HepG2 (cell line): ENCODE measurements around the gene RRBP1. TPM values are rescaled to one million over a fixed set of nuclear protein-coding genes. Genes with fewer than 3 reads are reported as not detected.

Experiments
- ATAC-seq: fragments of 200-7000 bp; cut with Tn5 transposase; 3 replicates; pipeline ENCODE4 v1.9.1; 2020; ENCODE audit warnings: mild to moderate bottlenecking, moderate library complexity
- BruUV-seq: library from RNA; stranded (reverse); fragments of 400-500 nt; replicated peaks from 2 replicates; lab custom pipeline; 2021; lab: Mats Ljungman, UMichigan
- CTCF ChIA-PET: fragments of 300-600 bp; formaldehyde crosslinking; extraction: SDS; loops from one replicate; lab custom pipeline; 2021; ENCODE audit warnings: low total read pairs, inconsistent platforms, low intra/inter-chr PET ratio; lab: Yijun Ruan, JAX
- POLR2A ChIA-PET: fragments of 350-600 bp; sonication (Branson Sonifier 250); formaldehyde crosslinking; loops from one replicate; lab custom pipeline; 2020; ENCODE audit warnings: antibody characterized with exemption, inconsistent platforms; lab: Yijun Ruan, JAX
- DNase-seq: peaks from one replicate; pipeline ENCODE4 v3.0.0-alpha.2; 2015; ENCODE audit warnings: low spot score
- FAIRE-seq: peaks from 3 replicates; lab custom pipeline; 2011; peaks lifted over from hg19 to GRCh38; lab: Jason Lieb, UNC
- H2AFZ ChIP-seq: one replicate; pipeline ENCODE4 v1.6.1; 2011; ENCODE audit warnings: low read length, inconsistent platforms
- H3K27ac ChIP-seq: fragments of 300-600 bp; 3 replicates; pipeline ENCODE4 v1.8.0; 2011; ENCODE audit warnings: mixed run types, mild to moderate bottlenecking, mixed read lengths, low read length, inconsistent platforms; ENCODE audit not compliant: insufficient read depth; ENCODE audit errors: extremely low read length
- H3K27me3 ChIP-seq, 2 experiments: fragments of 200-600 bp in 1 of 2; 2 replicates in 1 of 2; 3 replicates in 1 of 2; pipeline versions ENCODE4 v1.6.0 to v1.8.0; 2011; ENCODE audit warnings: low read length in 2 of 2, mild to moderate bottlenecking in 2 of 2, moderate library complexity in 2 of 2, inconsistent platforms in 1 of 2; ENCODE audit not compliant: insufficient read depth in 2 of 2, control insufficient read depth in 1 of 2
- H3K36me3 ChIP-seq, 2 experiments: fragments of 200-600 bp in 1 of 2; replicated peaks in 1 of 2; 2 replicates in 1 of 2; 3 replicates in 1 of 2; pipeline versions ENCODE4 v1.5.1 to v1.8.0; 2011; ENCODE audit warnings: low read length in 2 of 2, inconsistent platforms in 1 of 2; ENCODE audit not compliant: insufficient read depth in 2 of 2, control insufficient read depth in 1 of 2
- H3K4me1 ChIP-seq: 2 replicates; pipeline ENCODE4 v1.5.1; 2012; ENCODE audit warnings: low read length, inconsistent platforms; ENCODE audit not compliant: insufficient read depth
- H3K4me2 ChIP-seq: 2 replicates; pipeline ENCODE4 v1.6.0; 2011; ENCODE audit warnings: low read depth, low read length, inconsistent platforms
- H3K4me3 ChIP-seq, 3 experiments: fragments of 200-600 bp in 1 of 3; sonication (generic), shearing (Covaris generic) in 1 of 3; replicated peaks in 1 of 3; 2 replicates each; pipeline ENCODE4 v1.5.1; 2011 to 2016; ENCODE audit warnings: low read length in 3 of 3, inconsistent platforms in 2 of 3, low read depth in 2 of 3, mild to moderate bottlenecking in 2 of 3, control low read depth in 1 of 3, mixed read lengths in 1 of 3; ENCODE audit not compliant: insufficient read depth in 1 of 3
- H3K79me2 ChIP-seq: one replicate; pipeline ENCODE4 v1.6.1; 2011; ENCODE audit warnings: low read length, inconsistent platforms; ENCODE audit not compliant: insufficient read depth
- H3K9ac ChIP-seq: 2 replicates; pipeline ENCODE4 v1.6.0; 2011; ENCODE audit warnings: mild to moderate bottlenecking, low read depth, low read length, inconsistent platforms; ENCODE audit not compliant: insufficient read depth
- H3K9me3 ChIP-seq: 2 replicates; pipeline ENCODE4 v1.5.1; 2012; ENCODE audit warnings: mild to moderate bottlenecking, low read length
- H4K20me1 ChIP-seq: 2 replicates; pipeline ENCODE4 v1.6.0; 2011; ENCODE audit warnings: inconsistent platforms, mild to moderate bottlenecking, low read length, moderate library complexity; ENCODE audit not compliant: insufficient read depth
- ATF1 ChIP-seq: IDR thresholded peaks from 2 replicates; pipeline ENCODE4 v1.6.1; 2016; ENCODE audit warnings: mild to moderate bottlenecking, control low read depth
- CBX1 ChIP-seq: IDR thresholded peaks from one replicate; pipeline ENCODE4 v1.6.1; 2016; ENCODE audit warnings: antibody characterized with exemption, low read depth
- CREM ChIP-seq, 2 experiments: sonication (generic) in 1 of 2; formaldehyde crosslinking in 1 of 2; IDR thresholded peaks; 2 replicates each; pipeline versions ENCODE4 v1.4.0 to v1.6.1; 2016 to 2020; ENCODE audit warnings: antibody characterized with exemption in 1 of 2, mild to moderate bottlenecking in 1 of 2, missing genetic modification reagents in 1 of 2
- HNRNPUL1 ChIP-seq: fragments of 200-400 bp; formaldehyde crosslinking; IDR thresholded peaks from 2 replicates; pipeline ENCODE4 v1.6.1; 2017; ENCODE audit warnings: low read depth, mild to moderate bottlenecking, low read length, moderate library complexity
- HOXD1 ChIP-seq: sonication (generic); formaldehyde crosslinking; IDR thresholded peaks from 2 replicates; pipeline ENCODE4 v1.5.0; 2020; ENCODE audit warnings: missing genetic modification reagents
- KMT2A ChIP-seq: sonication (generic); formaldehyde crosslinking; IDR thresholded peaks from 2 replicates; pipeline ENCODE4 v1.4.0; 2020; ENCODE audit warnings: missing genetic modification reagents
- MIER2 ChIP-seq: IDR thresholded peaks from 2 replicates; pipeline ENCODE4 v1.6.1; 2016; ENCODE audit warnings: missing biosample characterization, missing genetic modification reagents
- POLR2A ChIP-seq, 2 experiments: IDR thresholded peaks; 2 replicates each; pipeline ENCODE4 v1.6.1; 2011; ENCODE audit warnings: low read depth in 2 of 2, low read length in 2 of 2, mild to moderate bottlenecking in 1 of 2, moderate library complexity in 1 of 2; ENCODE audit not compliant: insufficient read depth in 1 of 2
- POLR2AphosphoS5 ChIP-seq: IDR thresholded peaks from 2 replicates; pipeline ENCODE4 v1.6.1; 2012; ENCODE audit warnings: low read depth, low read length
- RBFOX2 ChIP-seq: fragments of 200-400 bp; formaldehyde crosslinking; IDR thresholded peaks from 2 replicates; pipeline ENCODE4 v1.6.1; 2017; ENCODE audit warnings: low read depth, mild to moderate bottlenecking, low read length
- RBM22 ChIP-seq: fragments of 200-400 bp; formaldehyde crosslinking; optimal IDR thresholded peaks from 2 replicates; pipeline ENCODE3; 2017; ENCODE audit warnings: mild to moderate bottlenecking, low read length, moderate library complexity
- RFX3 ChIP-seq: IDR thresholded peaks from 2 replicates; pipeline ENCODE4 v1.6.1; 2016; ENCODE audit warnings: missing biosample characterization, missing genetic modification reagents
- SMYD3 ChIP-seq: sonication (generic); formaldehyde crosslinking; IDR thresholded peaks from 2 replicates; pipeline ENCODE4 v1.8.1; 2023; ENCODE audit warnings: mild to moderate bottlenecking, missing genetic modification reagents
- ZFP90 ChIP-seq: sonication (generic); formaldehyde crosslinking; IDR thresholded peaks from 2 replicates; pipeline ENCODE4 v1.8.0; 2022; ENCODE audit warnings: missing genetic modification reagents, mild to moderate bottlenecking, inconsistent platforms, borderline replicate concordance
- ZNF17 ChIP-seq: sonication (generic); formaldehyde crosslinking; IDR thresholded peaks from 2 replicates; pipeline ENCODE4 v1.5.0; 2020; ENCODE audit warnings: mild to moderate bottlenecking, missing genetic modification reagents
- ZNF354B ChIP-seq: sonication (generic); formaldehyde crosslinking; IDR thresholded peaks from 2 replicates; pipeline ENCODE4 v1.8.0; 2022; ENCODE audit warnings: mild to moderate bottlenecking, missing genetic modification reagents
- ZNF768 ChIP-seq: sonication (generic); formaldehyde crosslinking; IDR thresholded peaks from 2 replicates; pipeline ENCODE4 v1.4.0; 2020; ENCODE audit warnings: missing genetic modification reagents
- WGBS: methylation state at CpG from one replicate; pipeline ENCODE4 v1.1.6; 2017; ENCODE audit warnings: low lambda C conversion rate; 5-methylcytosine and 5-hydroxymethylcytosine counted together
- in situ Hi-C: cut with HindIII; loops from 2 replicates; pipeline ENCODE4 v1.10.0; 2017; ENCODE audit warnings: low pct_unique_long_range_greater_than_20kb; ENCODE audit not compliant: extremely low pct_ligation_motif_present
- intact Hi-C: fragments of 100-400 bp; cut with micrococcal nuclease; formaldehyde crosslinking; loops from one replicate; pipeline ENCODE4 v1.10.0; 2022; ENCODE audit not compliant: unreplicated experiment
- polyA plus RNA-seq, 8 experiments: library from polyadenylated mRNA; depleted of rRNA in 3 of 8; stranded (reverse) in 7 of 8; unstranded in 1 of 8; fragments of >200 nt; fragmentation: Illumina TruSeq in 4 of 8; extraction: Trizol in 4 of 8; gene quantifications; 2 replicates each; pipeline versions ENCODE4 v1.2.1 to v1.2.3, GENCODE V29; 2011 to 2016; ENCODE audit warnings: low read depth in 4 of 8, missing spikeins in 1 of 8, mixed read lengths in 1 of 8; ENCODE audit not compliant: insufficient read depth in 1 of 8
- total RNA-seq, 5 experiments: library from RNA; depleted of rRNA; stranded (reverse); fragments of >200 nt; fragmentation: Illumina TruSeq; extraction: Trizol; gene quantifications; 2 replicates each; pipeline ENCODE4 v1.2.3, GENCODE V29; 2016; ENCODE audit warnings: low read depth in 1 of 5
- TF ChIP-seq, protein P1 (sequence below): sonication (generic); formaldehyde crosslinking; IDR thresholded peaks from 2 replicates; pipeline ENCODE4 v1.8.0; 2022; ENCODE audit warnings: mild to moderate bottlenecking, missing genetic modification reagents
- TF ChIP-seq, protein P2 (sequence below): IDR thresholded peaks from 2 replicates; pipeline ENCODE4 v1.6.1; 2016

RRBP1 gene
- total and polyA plus RNA-seq, 2 of the 13 experiments (the other 11 are each of a cell fraction or from before 2014, with no cell fraction given): 150 to 222 TPM

DNA sequence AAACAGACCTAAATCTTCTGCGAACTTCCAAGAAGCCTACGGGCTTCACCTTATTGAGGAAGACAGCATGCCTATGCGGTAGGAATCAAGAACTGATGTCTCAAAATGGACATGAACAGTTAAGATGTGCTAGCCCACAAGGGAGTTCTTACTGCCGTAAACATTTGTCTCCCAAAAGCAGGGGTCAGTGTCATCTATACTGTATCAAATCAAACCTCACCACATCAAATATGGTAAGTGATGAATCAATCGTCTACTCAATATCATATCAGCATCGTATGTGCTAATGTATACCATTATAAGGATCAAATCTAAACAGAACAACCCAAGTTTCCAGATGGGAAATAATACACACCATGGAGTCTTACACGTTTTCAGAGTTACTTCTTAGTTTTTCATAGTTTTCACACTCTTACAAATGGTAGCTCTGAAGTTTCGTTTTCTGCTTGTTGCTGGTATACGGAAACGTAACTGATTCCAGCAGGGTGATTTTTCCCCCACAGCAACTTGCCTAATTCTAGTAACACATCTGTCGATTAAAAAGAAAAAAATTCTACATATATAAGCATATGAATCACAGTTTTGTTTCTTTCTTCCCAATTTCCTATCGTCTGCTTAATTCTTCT, 12.6 kb downstream of the RRBP1 start:
- DNase-seq: no peak
- H3K9me3 ChIP-seq: no peaks in the 10 kb centered on the region
- H3K4me1 ChIP-seq: peaks cover 52% of the 10 kb centered on the region
- no peak overlapping the region for H3K9ac ChIP-seq
- no peak overlapping the region for H3K27ac ChIP-seq
- no peak for ATAC-seq
- H3K27me3 ChIP-seq: no peaks in the 10 kb centered on the region
- ChIA-PET POLR2A (no interaction called here), CTCF (no interaction called here)
- FAIRE-seq: no peak
- H3K4me3 ChIP-seq: no peak overlapping the region
- peaks cover 27 to 93% of the 10 kb centered on the region in 2 experiments for H3K36me3 ChIP-seq
- no TSS peak for BruUV-seq
- in situ Hi-C loops (no loop called here), intact Hi-C loops (no loop called here)
- H3K79me2 ChIP-seq: peaks cover 100% of the 10 kb centered on the region
- H3K4me2 ChIP-seq: no peak overlapping the region
- peaks cover 99% of the 10 kb centered on the region for H4K20me1 ChIP-seq
- TF ChIP-seq POLR2AphosphoS5 (peak; percentile 29; the same call in 1 of the 2 replicates), KMT2A (CRISPR knock-in tag) (no peak), RBM22 (peak; percentile 96), RBFOX2 (peak; percentile 56; the same call in 1 of the 2 replicates), POLR2A (IDR thresholded peaks at IDR 0.05; ENCODE audit: insufficient read depth in 1 of 2, low read depth in 2 of 2, low read length in 2 of 2) (peak in 1 of 2 experiments; percentile 3; a peak in 1 of 4 replicates), SMYD3 (CRISPR knock-in tag) (peak; percentile 68; the same call in 1 of the 2 replicates), RFX3 (CRISPR knock-in tag) (no peak)
- WGBS: 95% methylated on average over 12 of the region's 12 CpGs
- no peak overlapping the region for H2AFZ ChIP-seq

DNA sequence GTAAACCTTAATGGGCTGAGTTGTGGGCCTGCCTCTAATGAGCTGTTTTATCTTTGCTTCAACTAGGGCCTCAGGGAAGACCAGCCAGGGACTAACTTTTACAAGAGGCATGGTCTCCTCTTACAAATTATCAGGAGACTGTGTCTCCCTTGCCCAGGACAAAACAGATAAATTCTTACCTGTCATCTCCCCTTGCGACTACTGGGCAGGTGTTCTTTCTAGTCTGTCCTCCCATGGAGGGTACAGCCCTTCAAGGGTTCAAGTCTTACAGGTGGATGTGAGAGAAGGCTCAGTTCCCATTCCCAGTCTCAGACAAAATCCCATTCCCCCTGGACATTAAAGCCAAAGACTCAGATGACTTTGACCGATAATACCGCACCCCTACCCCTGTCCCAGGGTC, 13.6 kb downstream of the RRBP1 start:
- peaks cover 29 to 88% of the 10 kb centered on the region in 2 experiments for H3K36me3 ChIP-seq
- BruUV-seq: no TSS peak
- ATAC-seq: no peak
- H3K4me2 ChIP-seq: no peak overlapping the region
- 96% methylated on average over 3 of the region's 3 CpGs for WGBS
- H3K27ac ChIP-seq: no peak overlapping the region
- H3K9ac ChIP-seq: no peak overlapping the region
- intact Hi-C loops: no loop called here
- H4K20me1 ChIP-seq: peaks cover 99% of the 10 kb centered on the region
- no peak for FAIRE-seq
- no peaks in the 10 kb centered on the region for H3K27me3 ChIP-seq
- DNase-seq: no peak
- no peaks in the 10 kb centered on the region for H3K9me3 ChIP-seq
- H3K79me2 ChIP-seq: peaks cover 100% of the 10 kb centered on the region
- POLR2A ChIA-PET: interaction anchor here (1.2 to 4.5 kb wide), 2 partner anchors 13 to 14 kb away, joined by 3 to 18 read pairs; partner anchors contain the start of gene RRBP1
- in situ Hi-C loops: no loop called here
- H2AFZ ChIP-seq: no peak overlapping the region
- H3K4me3 ChIP-seq: no peak overlapping the region
- CTCF ChIA-PET: no interaction called here
- H3K4me1 ChIP-seq: peaks cover 52% of the 10 kb centered on the region
- TF ChIP-seq POLR2A (IDR thresholded peaks at IDR 0.05; ENCODE audit: insufficient read depth in 1 of 2, low read depth in 2 of 2, low read length in 2 of 2) (peak in 1 of 2 experiments; percentile 51; a peak in 1 of 4 replicates), CREM (IDR thresholded peaks at IDR 0.05) (no peak), CREM (CRISPR knock-in tag; IDR thresholded peaks at IDR 0.05) (no peak), ZNF768 (no peak), MIER2 (no peak), CBX1 (no peak), ATF1 (CRISPR knock-in tag) (no peak), HNRNPUL1 (no peak), ZFP90 (no peak), HOXD1 (CRISPR knock-in tag) (no peak), ZNF354B (CRISPR knock-in tag) (no peak), ZNF17 (no peak)
- TF ChIP-seq, protein P1, sequence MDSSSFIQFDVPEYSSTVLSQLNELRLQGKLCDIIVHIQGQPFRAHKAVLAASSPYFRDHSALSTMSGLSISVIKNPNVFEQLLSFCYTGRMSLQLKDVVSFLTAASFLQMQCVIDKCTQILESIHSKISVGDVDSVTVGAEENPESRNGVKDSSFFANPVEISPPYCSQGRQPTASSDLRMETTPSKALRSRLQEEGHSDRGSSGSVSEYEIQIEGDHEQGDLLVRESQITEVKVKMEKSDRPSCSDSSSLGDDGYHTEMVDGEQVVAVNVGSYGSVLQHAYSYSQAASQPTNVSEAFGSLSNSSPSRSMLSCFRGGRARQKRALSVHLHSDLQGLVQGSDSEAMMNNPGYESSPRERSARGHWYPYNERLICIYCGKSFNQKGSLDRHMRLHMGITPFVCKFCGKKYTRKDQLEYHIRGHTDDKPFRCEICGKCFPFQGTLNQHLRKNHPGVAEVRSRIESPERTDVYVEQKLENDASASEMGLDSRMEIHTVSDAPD (CRISPR knock-in tag): 0 out of 2 replicates have a peak, but pooled peaks have one; percentile 39
- TF ChIP-seq, protein P2, sequence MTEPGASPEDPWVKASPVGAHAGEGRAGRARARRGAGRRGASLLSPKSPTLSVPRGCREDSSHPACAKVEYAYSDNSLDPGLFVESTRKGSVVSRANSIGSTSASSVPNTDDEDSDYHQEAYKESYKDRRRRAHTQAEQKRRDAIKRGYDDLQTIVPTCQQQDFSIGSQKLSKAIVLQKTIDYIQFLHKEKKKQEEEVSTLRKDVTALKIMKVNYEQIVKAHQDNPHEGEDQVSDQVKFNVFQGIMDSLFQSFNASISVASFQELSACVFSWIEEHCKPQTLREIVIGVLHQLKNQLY: no peak
